Effector memory CD4-positive, alpha-beta T cell (primary cell): ENCODE results near the gene CTNNAL1.

Source experiments
- DNase-seq, 3 donors: peaks; one replicate each; pipeline ENCODE4 v3.0.0-alpha.2; 2020
- H3K27ac ChIP-seq: 2 replicates; pipeline ENCODE4 v1.7.0; 2013; ENCODE audit warnings: mild to moderate bottlenecking, low read length, moderate library complexity; ENCODE audit not compliant: insufficient read depth, poor library complexity, severe bottlenecking
- H3K27me3 ChIP-seq: replicated peaks from 2 replicates; pipeline ENCODE4 v1.7.0; 2013; ENCODE audit warnings: mild to moderate bottlenecking, low read length; ENCODE audit not compliant: insufficient read depth, control insufficient read depth, poor library complexity, severe bottlenecking
- H3K36me3 ChIP-seq: 2 replicates; pipeline ENCODE4 v1.7.0; 2013; ENCODE audit warnings: mild to moderate bottlenecking, low read length, moderate library complexity; ENCODE audit not compliant: control insufficient read depth, insufficient read depth
- H3K4me1 ChIP-seq: 2 replicates; pipeline ENCODE4 v1.7.0; 2013; ENCODE audit warnings: low read length, mild to moderate bottlenecking; ENCODE audit not compliant: control insufficient read depth, insufficient read depth, poor library complexity, severe bottlenecking
- H3K4me3 ChIP-seq: 2 replicates; pipeline ENCODE4 v1.7.0; 2013; ENCODE audit warnings: low read length, low read depth, mild to moderate bottlenecking; ENCODE audit not compliant: insufficient read depth, poor library complexity, severe bottlenecking
- H3K9me3 ChIP-seq: 2 replicates; pipeline ENCODE4 v1.7.0; 2013; ENCODE audit warnings: mild to moderate bottlenecking, low read length, moderate library complexity; ENCODE audit not compliant: control insufficient read depth

CTNNAL1 gene

GRCh38 chr9:109046346-109046745 lies 33.0 kb upstream of the CTNNAL1 start:
- DNase-seq: no peak
- Histone ChIP-seq H3K4me1 (no peaks in the 10 kb centered on the region), H3K27me3 (no peaks in the 10 kb centered on the region), H3K9me3 (no peaks in the 10 kb centered on the region), H3K27ac (no peak overlapping the region), H3K36me3 (peaks cover 73% of the 10 kb centered on the region), H3K4me3 (no peak overlapping the region)

DNA sequence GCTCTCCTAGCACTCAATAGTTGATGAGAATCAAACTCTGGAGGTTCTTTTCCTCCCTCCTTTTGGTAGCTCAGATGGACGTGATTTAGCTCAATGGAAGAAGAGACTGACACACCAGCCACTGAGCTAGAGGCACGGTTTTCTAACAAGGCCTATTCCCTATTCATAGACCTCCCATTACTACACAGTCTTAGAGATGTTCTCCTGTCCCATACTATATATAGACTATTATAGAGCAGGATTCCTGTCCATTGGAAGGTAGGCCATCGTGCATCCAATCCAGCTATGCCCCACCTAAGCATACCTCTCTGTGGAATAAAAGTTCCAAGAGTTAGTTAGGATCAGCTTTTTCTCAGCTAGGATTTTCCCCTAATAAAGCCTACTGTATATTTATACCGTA lies 30.3 kb upstream of the CTNNAL1 start:
- H3K27me3 ChIP-seq: no peaks in the 10 kb centered on the region
- no peak overlapping the region for H3K27ac ChIP-seq
- DNase-seq: no peak
- H3K36me3 ChIP-seq: peaks cover 60% of the 10 kb centered on the region
- H3K4me1 ChIP-seq: no peaks in the 10 kb centered on the region
- no peak overlapping the region for H3K4me3 ChIP-seq
- H3K9me3 ChIP-seq: no peaks in the 10 kb centered on the region

- H3K4me1 ChIP-seq: no peaks in the 10 kb centered on the region
- H3K4me3 ChIP-seq: no peak overlapping the region
- H3K27me3 ChIP-seq: no peaks in the 10 kb centered on the region
Measured at GRCh38 chr9:109040571-109040970, 27.3 kb upstream of the CTNNAL1 start.

GRCh38 chr9:109039539-109039938 lies 26.2 kb upstream of the CTNNAL1 start:
- Histone ChIP-seq H3K27ac (no peak overlapping the region), H3K27me3 (no peaks in the 10 kb centered on the region), H3K36me3 (peaks cover 33% of the 10 kb centered on the region), H3K4me3 (no peak overlapping the region), H3K9me3 (no peaks in the 10 kb centered on the region), H3K4me1 (no peaks in the 10 kb centered on the region)
- no peak for DNase-seq

More at GRCh38 chr9:109040571-109040970, 27.3 kb upstream of the CTNNAL1 start:
- Histone ChIP-seq H3K36me3 (peaks cover 35% of the 10 kb centered on the region), H3K27ac (no peak overlapping the region), H3K9me3 (no peaks in the 10 kb centered on the region)
- DNase-seq: no peak

- peaks cover 28% of the 10 kb centered on the region for H3K36me3 ChIP-seq
- H3K9me3 ChIP-seq: no peaks in the 10 kb centered on the region
- H3K4me1 ChIP-seq: no peaks in the 10 kb centered on the region
- H3K4me3 ChIP-seq: no peak overlapping the region
- no peaks in the 10 kb centered on the region for H3K27me3 ChIP-seq
- no peak overlapping the region for H3K27ac ChIP-seq
- DNase-seq: no peak
Measured at GRCh38 chr9:109037946-109038715, 24.8 kb upstream of the CTNNAL1 start.

GRCh38 chr9:109036744-109037680 lies 23.7 kb upstream of the CTNNAL1 start:
- no peak overlapping the region for H3K27ac ChIP-seq
- H3K4me3 ChIP-seq: no peak overlapping the region
- peaks cover 32% of the 10 kb centered on the region for H3K36me3 ChIP-seq
- DNase-seq: no peak
- no peaks in the 10 kb centered on the region for H3K4me1 ChIP-seq
- H3K27me3 ChIP-seq: no peaks in the 10 kb centered on the region
- no peaks in the 10 kb centered on the region for H3K9me3 ChIP-seq

DNA sequence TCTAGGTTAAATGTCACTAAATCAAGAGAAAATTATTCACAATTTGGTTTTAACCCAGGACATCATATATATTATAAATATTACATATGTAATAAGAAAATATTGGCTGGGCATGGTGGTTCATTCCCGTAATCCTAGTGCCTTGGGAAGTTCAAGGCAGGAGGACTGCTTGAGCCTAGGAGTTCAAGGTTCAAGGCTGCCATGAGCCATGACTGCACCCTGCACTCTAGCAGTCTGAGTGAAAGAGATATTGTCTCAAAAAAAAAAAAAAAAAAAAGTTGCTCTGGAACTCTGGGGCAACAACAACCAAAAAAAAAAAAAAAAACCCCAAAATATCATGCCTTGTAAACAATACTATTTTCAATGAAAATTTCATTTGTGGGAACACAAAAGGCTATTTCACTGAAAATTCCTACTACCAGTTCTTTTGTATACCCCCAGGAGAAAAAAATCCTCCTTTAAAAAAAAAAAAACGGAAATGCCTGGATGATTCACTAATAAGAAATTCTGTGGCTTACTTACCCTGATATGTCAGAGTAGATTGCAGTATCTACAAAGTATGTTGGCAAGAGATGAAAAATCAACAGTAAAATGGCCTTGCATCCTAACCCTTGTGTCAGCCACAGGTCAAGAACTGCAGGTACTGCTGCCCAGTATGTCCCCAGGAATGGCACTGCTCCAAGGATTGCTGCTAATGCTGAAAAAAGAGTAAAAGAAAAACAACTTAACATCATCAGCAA lies 22.6 kb upstream of the CTNNAL1 start:
- Histone ChIP-seq H3K4me3 (no peak overlapping the region), H3K9me3 (no peaks in the 10 kb centered on the region), H3K36me3 (peaks cover 27% of the 10 kb centered on the region), H3K27ac (no peak overlapping the region), H3K27me3 (no peaks in the 10 kb centered on the region), H3K4me1 (no peaks in the 10 kb centered on the region)
- no peak for DNase-seq

DNA sequence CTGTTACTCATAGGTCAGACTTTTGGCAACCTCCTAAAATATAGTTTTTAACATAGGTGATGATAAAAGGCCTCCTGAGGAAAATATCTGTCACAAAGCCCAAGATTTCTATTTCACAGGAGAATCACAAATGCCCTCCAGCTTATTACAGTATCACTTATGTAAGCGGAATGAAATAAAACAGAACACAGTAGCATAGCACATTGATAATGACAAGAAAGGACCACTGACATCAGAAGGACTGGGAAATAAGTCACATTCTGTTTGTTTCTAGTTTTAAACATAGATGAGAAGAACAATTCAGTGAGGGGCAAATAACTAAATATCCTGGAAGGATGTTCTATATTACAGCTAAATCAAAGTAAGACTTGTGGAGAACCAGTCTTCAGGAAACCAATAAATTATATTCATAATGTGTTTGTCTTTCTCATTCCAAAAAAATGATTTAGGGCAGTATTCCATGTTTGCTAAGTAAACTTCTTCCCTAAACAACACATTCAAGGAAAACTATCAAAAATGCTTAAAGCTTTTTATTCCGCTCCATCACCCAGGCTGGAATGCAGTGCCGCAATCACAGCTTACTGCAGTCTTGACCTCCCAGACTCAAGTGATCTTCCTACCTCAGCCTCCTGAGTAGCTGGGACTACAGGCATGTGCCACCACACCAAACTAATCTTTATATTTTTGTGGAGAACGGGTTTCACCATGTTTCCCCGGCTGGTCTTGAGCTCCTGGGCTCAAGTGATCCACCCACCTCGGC lies 20.8 kb upstream of the CTNNAL1 start:
- Histone ChIP-seq H3K4me1 (no peaks in the 10 kb centered on the region), H3K36me3 (peaks cover 24% of the 10 kb centered on the region), H3K27ac (no peak overlapping the region), H3K27me3 (no peaks in the 10 kb centered on the region), H3K4me3 (no peak overlapping the region), H3K9me3 (no peaks in the 10 kb centered on the region)
- DNase-seq: no peak

- Histone ChIP-seq H3K36me3 (peaks cover 21% of the 10 kb centered on the region), H3K4me1 (no peaks in the 10 kb centered on the region), H3K9me3 (no peaks in the 10 kb centered on the region), H3K27me3 (no peaks in the 10 kb centered on the region), H3K27ac (no peak overlapping the region), H3K4me3 (no peak overlapping the region)
- DNase-seq: no peak
Measured at GRCh38 chr9:109031241-109031640, 17.9 kb upstream of the CTNNAL1 start.
